Glutamatergic neuron (in vitro differentiated cells): ENCODE results near the gene BAIAP2L1. TPM values are rescaled to one million over a fixed set of nuclear protein-coding genes. Genes with fewer than 3 reads are reported as not detected.

Experiments
- DNase-seq: peaks from one replicate; pipeline ENCODE4 v3.0.0; 2022
- H3K27ac Mint-ChIP-seq: one replicate; pipeline ENCODE4 v1.8.0; 2020; ENCODE audit warnings: mild to moderate bottlenecking, mixed read lengths, inconsistent platforms; ENCODE audit not compliant: unreplicated experiment
- H3K27me3 Mint-ChIP-seq: one replicate; pipeline ENCODE4 v1.8.0; 2020; ENCODE audit warnings: mild to moderate bottlenecking, moderate library complexity, mixed read lengths, inconsistent platforms; ENCODE audit not compliant: unreplicated experiment
- H3K36me3 Mint-ChIP-seq: one replicate; pipeline ENCODE4 v1.8.0; 2020; ENCODE audit warnings: mild to moderate bottlenecking, mixed read lengths, inconsistent platforms; ENCODE audit not compliant: unreplicated experiment
- H3K4me1 Mint-ChIP-seq: one replicate; pipeline ENCODE4 v1.8.0; 2020; ENCODE audit warnings: mild to moderate bottlenecking, low read depth, mixed read lengths, inconsistent platforms; ENCODE audit not compliant: unreplicated experiment
- H3K4me3 Mint-ChIP-seq: one replicate; pipeline ENCODE4 v1.8.0; 2020; ENCODE audit warnings: mild to moderate bottlenecking, mixed read lengths, inconsistent platforms; ENCODE audit not compliant: unreplicated experiment
- H3K9me3 Mint-ChIP-seq: one replicate; pipeline ENCODE4 v1.8.0; 2020; ENCODE audit warnings: mild to moderate bottlenecking, moderate library complexity, mixed read lengths, inconsistent platforms; ENCODE audit not compliant: unreplicated experiment
- total RNA-seq: library from RNA; stranded (reverse); fragmentation: NEBNext Ultra II Directional; extraction: Animal tissue kit (Norgen Biotek cat#: 25700); gene quantifications from one replicate; pipeline ENCODE4 v1.2.1, GENCODE V29; 2021; ENCODE audit not compliant: unreplicated experiment
- TF ChIP-seq, protein P1 (sequence below): fragments of 200-600 bp; sonication (generic); IDR thresholded peaks from one replicate; pipeline ENCODE4 v1.5.0; 2021; ENCODE audit not compliant: partially characterized antibody, unreplicated experiment

The BAIAP2L1 gene
- total RNA-seq, 1 donor from 2014 or later: 0.66 TPM

DNA sequence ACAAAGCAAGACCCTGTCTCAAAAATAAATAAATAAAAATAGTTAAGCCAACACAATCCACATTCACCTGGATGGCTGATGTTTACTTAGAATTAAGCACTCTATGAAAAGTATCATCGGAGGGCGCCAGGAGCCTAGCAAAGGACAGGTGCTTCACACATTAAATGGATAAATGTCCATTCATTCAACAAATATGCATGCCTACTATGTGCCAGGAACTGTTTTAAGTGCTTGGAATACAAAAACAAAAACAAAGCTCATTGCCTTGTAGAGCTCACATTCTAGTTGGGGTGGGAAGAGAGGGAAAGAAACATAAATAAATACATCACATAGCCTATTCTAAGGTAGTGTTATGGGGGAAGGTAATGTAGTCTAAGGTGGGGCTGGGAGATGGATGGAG is 4.1 kb downstream of the BAIAP2L1 start:
- Mint-ChIP-seq H3K36me3 (no peaks in the 10 kb centered on the region), H3K27me3 (peaks cover 5% of the 10 kb centered on the region), H3K4me3 (no peak overlapping the region), H3K9me3 (peaks cover 4% of the 10 kb centered on the region), H3K4me1 (peaks cover 3% of the 10 kb centered on the region), H3K27ac (no peak overlapping the region)
- TF ChIP-seq, protein P1, sequence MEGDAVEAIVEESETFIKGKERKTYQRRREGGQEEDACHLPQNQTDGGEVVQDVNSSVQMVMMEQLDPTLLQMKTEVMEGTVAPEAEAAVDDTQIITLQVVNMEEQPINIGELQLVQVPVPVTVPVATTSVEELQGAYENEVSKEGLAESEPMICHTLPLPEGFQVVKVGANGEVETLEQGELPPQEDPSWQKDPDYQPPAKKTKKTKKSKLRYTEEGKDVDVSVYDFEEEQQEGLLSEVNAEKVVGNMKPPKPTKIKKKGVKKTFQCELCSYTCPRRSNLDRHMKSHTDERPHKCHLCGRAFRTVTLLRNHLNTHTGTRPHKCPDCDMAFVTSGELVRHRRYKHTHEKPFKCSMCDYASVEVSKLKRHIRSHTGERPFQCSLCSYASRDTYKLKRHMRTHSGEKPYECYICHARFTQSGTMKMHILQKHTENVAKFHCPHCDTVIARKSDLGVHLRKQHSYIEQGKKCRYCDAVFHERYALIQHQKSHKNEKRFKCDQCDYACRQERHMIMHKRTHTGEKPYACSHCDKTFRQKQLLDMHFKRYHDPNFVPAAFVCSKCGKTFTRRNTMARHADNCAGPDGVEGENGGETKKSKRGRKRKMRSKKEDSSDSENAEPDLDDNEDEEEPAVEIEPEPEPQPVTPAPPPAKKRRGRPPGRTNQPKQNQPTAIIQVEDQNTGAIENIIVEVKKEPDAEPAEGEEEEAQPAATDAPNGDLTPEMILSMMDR: no peak
- no peak for DNase-seq

DNA sequence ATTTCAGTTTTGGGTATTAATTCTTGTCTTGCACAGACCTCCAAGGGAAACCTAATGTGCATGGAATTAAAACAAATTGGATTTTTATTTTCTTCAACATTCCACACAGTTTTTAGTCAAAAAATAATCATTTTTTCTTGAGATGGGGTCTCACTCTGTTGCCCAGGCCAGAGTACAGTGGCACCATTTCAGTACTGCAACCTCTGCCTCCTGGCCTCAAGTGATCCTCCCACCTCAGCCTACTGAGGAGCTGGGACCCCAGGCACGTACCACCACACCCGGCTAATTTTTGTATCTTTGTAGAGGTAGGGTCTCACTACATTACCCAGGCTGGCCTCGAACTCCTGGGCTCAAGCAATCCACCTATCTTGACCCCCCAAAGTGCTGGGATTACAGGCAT is 4.9 kb downstream of the BAIAP2L1 start:
- TF ChIP-seq, protein P1: no peak
- no peak overlapping the region for H3K27ac Mint-ChIP-seq
- no peaks in the 10 kb centered on the region for H3K36me3 Mint-ChIP-seq
- H3K4me3 Mint-ChIP-seq: no peak overlapping the region
- H3K4me1 Mint-ChIP-seq: peaks cover 3% of the 10 kb centered on the region
- peaks cover 2% of the 10 kb centered on the region for H3K9me3 Mint-ChIP-seq
- peaks cover 3% of the 10 kb centered on the region for H3K27me3 Mint-ChIP-seq
- no peak for DNase-seq

DNA sequence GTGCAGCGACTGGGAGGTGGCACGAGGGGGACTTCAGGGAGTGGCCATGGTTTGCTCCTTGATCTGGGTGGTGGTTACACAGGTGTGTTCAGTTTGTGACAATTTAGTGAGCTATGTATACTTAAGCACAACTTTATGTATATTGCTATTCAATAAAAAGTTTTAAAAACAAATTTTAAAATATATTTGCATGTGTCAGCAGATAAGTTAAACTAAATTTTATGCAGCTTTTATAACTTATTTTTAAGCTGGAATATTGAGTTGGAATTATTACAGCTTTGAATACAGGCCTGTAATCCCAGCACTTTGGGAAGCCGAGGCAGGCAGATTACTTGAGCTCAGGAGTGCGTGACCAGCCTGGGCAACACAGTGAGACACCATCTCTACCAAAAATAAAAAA is 5.4 kb downstream of the BAIAP2L1 start:
- peaks cover 3% of the 10 kb centered on the region for H3K4me1 Mint-ChIP-seq
- no peaks in the 10 kb centered on the region for H3K36me3 Mint-ChIP-seq
- H3K9me3 Mint-ChIP-seq: peaks cover 2% of the 10 kb centered on the region
- H3K27ac Mint-ChIP-seq: no peak overlapping the region
- TF ChIP-seq, protein P1: no peak
- no peak for DNase-seq
- H3K4me3 Mint-ChIP-seq: no peak overlapping the region
- peaks cover 3% of the 10 kb centered on the region for H3K27me3 Mint-ChIP-seq

DNA sequence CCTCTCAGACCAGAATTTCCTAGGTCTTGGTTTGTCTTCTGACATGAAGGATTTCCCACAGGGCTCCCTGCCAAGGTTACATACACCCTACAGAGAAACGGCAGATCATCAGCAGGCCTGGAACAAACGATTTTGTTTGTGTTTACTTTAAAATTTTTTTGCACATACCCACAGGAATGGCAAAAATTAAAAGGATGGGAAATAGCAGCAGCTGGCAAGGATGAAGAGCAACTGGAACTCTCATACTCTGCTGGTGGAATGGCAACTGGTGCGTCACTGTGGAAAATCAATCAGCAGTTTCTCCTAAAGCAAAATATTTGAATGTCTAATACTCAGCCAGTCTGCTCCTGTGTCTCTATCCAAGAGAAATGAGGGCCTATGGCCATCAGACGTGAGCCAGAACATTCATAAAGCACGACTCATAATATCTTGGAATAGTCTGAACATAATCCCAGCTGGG is 6.5 kb downstream of the BAIAP2L1 start:
- no peaks in the 10 kb centered on the region for H3K36me3 Mint-ChIP-seq
- DNase-seq: no peak
- no peak overlapping the region for H3K4me3 Mint-ChIP-seq
- no peak overlapping the region for H3K27ac Mint-ChIP-seq
- no peaks in the 10 kb centered on the region for H3K9me3 Mint-ChIP-seq
- TF ChIP-seq, protein P1: no peak
- peaks cover 3% of the 10 kb centered on the region for H3K4me1 Mint-ChIP-seq
- H3K27me3 Mint-ChIP-seq: peaks cover 3% of the 10 kb centered on the region

DNA sequence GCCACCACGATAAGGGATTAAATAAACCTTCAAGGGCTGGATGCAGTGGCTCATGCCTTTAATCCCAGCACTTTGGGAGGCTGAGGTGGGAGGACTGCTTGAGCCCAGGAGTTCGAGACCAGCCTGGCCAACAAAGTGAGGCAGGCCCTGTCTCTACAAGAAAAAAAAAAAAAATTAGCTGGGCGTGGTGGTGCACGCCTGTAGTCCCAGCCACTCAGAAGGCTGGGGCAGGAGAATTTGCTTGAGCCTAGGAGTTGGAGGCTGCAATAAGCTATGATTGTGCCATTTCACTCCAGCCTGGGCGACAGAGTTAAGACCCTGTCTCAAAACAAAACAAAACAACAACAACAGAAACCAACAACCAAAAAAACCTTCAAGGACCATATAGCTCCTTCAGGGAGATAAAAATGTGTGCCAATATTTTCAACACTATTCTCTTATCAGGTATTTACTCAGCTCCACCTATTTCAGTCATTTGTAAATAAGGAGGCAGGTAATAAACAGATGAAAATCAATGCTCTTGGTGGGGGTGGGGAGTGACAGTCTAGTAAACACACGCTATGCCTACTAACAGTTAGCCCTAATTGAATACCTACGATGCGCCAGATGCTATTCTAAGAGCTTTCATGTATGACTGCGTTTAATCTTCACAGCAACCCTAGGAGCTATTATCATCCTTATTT is 13.2 kb downstream of the BAIAP2L1 start:
- peaks cover 3% of the 10 kb centered on the region for H3K4me1 Mint-ChIP-seq
- TF ChIP-seq, protein P1: no peak
- no peaks in the 10 kb centered on the region for H3K27me3 Mint-ChIP-seq
- no peak overlapping the region for H3K27ac Mint-ChIP-seq
- DNase-seq: no peak
- H3K9me3 Mint-ChIP-seq: no peaks in the 10 kb centered on the region
- no peaks in the 10 kb centered on the region for H3K36me3 Mint-ChIP-seq
- H3K4me3 Mint-ChIP-seq: no peak overlapping the region
